NCI-H524 treated with DMSO at 0.1 percent for 48 hours (cell line): Measurements from ENCODE around the gene CALR3.
"Not testable (repeated sequence)": the region's sequence is repeated elsewhere in the genome, so short reads cannot be mapped to it uniquely, and the experiment has no call there.

Experiments
- DNase-seq: peaks from one replicate; lab custom pipeline; 2025; lab: John Stamatoyannopoulos, UW

Gene CALR3

DNA sequence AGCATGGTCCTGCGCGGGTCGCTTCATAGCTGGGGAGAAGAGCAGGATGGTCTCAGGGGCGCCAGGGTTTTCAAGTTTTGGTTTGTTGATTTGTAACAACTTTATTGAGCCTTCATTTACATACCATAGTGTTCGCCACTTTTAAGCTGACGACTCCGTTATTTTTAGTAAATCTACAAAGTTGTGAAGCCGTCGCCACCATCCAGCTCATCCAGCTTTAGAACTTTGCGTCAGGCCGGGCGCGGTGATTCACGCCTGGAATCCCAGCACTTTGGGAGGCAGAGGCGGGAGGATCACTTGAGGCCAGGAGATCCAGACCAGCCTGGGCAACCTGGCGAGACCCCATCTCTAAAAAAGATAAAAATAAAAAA is 631 bp upstream of the CALR3 start:
- DNase-seq: no peak

DNA sequence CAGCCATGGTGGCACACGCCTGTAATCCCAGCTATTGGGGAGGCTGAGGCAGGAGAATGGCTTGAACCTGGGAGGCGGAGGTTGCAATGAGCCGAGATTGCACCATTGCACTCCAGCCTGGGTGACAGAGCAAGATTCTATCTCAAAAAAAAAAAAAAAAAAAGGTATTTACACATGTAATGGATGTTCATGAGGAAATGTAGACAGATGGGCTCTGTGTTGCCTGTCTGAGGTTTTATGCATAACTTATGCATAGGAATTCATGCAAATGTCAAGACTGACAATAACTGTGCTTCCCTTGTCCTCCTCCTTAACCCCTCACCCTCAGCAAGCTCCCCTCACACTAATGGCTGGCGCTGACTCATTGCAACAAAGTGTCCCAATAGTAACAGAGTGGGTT is 9.5 kb downstream of the CALR3 start:
- not testable (repeated sequence) for DNase-seq

DNA sequence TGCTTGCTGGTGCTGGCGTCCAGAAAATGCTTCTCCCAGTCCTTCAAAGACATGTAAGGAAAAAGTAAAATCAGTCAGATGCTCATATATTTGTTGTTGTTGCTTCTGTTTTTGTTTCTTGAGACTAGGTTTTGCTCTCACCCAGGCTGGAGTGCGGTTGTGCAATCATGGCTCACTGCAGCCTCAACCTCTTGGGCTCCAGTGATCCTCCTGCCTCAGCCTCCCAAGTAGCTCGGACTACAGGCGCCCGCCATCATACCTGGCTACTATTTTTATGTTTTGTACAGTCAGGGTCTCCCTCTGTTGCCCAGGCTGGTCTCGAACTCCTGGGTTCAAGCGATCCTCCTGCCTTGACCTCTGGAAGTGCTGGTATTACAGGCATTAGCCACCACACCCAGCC is 13.2 kb downstream of the CALR3 start:
- no peak for DNase-seq

DNA sequence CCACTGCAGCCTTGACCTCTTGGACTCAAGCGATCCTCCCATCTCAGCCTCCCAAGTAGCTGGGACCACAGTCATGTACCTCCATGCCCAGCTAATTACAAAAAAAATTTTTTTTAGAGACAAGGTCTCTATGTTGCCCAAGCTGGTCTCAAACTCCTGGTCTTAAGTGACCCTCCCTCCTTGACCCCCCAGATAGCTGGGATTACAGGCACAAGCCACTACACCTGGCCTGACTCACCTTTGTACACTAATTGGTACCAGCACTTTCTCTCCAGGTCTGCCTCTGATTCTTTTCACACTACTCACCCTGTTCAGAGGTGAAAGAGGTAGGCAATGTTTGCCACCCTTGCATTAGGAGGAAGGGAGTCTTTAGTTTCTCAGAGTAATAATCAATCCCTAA is 18.7 kb downstream of the CALR3 start:
- no peak for DNase-seq

DNA sequence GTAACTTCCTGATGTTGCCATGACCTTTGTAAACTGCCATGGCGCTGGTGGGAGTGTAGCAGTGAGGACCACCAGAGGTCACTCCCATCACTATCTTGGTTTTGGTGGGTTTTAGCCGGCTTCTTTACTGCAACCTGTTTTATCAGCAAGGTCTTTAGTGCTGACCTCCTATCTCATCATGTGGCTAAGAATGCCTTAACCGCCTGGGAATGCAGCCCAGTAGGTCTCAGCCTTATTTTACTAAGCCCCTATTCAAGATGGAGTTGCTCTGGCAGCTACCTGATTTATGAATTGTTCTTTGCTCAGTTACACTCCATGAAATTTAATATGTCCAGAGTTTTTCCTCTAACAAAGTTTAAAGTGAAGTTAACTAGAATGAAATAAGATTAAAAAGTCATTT is 19.6 kb downstream of the CALR3 start:
- DNase-seq: no peak

DNA sequence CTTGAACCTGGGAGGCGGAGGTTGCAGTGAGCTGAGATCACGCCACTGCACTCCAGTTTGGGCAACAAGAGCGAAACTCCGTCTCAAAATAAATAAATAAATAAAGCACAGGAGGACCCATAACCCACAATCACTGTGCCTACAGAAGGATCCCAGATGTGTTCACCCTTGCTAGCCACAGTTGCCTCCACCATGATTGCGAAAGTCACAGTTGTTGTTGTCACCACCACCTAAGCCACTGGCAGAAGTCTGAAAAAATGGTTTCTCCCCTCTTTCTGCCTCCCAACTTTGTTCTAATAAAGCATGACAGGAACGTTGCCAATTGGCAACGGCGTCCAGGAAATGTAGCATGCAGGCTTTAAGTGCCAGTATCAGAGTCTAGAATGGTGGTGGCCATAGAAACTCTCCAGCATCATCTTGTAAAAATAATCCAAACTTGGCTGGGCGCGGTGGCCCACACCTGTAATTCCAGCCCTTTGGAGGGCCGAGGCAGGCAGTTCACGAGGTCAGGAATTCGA is 22.0 kb downstream of the CALR3 start:
- no peak for DNase-seq

DNA sequence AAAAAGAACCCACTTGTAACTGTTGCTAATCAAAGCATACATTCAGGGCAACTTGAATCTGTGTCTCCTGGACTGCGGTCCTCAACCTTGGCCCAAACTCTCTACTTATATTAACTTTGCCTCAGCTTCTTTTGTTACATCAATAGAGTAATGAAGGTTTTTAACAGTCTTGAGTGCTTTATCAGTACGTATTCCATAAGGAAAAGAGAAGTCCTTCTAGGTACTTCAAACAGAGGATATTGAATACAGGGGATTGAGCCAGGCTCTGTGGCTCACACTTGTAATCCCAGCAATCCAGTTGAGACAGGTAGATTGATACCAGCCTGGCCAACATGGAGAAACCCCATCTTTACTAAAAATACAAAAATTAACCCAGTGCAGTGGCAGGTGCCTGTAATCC is 23.0 kb downstream of the CALR3 start:
- no peak for DNase-seq

DNA sequence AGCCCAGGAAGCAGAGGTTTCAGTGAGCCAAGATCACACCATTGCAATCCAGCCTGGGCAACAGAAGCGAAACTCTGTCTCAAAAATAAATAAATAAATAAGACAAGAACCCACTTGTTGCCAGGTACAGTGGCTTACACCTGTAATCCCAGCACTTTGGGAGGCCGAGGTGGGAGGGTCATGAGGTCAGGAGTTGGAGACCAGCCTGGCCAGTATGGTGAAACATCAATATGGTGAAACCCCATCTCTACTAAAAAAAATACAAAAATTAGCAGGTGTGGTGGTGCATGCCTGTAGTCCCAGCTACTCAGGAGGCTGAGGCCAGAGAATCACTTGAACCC is 23.4 kb downstream of the CALR3 start:
- DNase-seq: not testable (repeated sequence)

DNA sequence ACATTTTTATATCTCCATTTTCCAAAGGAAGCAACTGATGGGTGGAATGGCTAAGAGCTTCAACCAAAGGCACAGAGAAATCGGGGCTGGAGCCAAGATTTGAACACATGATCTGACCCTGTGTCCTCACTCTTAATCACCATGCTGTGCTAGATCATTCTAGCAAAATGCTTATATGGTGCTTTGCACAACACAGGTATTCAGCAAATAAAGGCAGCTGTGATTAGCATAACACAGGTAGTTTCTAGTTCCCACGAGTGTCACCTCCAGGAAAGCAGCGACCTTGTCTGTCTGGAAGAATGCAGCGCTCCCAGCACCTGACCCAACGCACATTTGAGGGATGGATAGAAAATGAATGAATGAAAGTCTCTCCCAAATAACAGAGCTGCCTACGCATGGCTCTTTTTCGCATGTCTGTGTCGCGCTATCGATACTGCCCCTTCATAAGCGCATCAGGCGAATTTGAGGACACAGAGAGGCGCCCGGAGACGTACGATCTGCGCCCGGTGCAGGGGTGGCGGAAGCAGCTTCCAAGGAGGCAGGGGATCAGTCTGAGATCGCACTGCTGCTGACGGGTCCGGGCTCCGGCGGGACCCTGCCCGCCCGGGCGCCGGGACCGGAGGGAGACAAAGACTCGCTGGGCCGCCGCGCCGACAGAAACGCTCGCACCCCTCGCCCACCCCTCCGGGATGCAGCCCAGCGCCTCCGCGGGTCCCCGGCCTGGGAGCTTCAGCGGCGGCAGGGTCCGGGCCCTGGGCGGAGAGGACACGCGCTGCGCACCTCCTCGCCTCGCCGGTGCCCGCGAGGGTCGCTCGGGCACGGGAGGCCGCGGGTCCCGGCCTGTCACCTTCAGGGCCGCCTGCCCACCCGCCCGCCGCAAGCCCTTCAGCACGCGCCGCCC is 24.8 kb downstream of the CALR3 start:
- DNase-seq: no peak

DNA sequence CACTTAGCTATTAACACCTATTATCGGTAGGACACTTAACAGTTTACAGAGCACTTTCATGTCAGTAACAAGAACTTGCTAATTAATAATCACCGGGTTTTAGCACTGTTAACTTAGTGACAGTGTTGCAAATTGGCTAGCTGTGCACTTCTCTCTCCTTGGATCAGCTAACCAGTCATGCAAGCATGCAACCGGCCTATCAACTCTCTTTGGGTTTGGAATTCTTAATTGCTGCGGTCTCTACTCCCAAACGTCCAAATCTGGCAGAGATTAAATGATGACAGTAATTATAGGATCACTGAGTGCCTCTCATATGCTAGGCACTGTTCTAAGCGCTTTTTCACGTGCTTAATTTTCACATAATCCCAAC is 25.4 kb downstream of the CALR3 start:
- DNase-seq: no peak

DNA sequence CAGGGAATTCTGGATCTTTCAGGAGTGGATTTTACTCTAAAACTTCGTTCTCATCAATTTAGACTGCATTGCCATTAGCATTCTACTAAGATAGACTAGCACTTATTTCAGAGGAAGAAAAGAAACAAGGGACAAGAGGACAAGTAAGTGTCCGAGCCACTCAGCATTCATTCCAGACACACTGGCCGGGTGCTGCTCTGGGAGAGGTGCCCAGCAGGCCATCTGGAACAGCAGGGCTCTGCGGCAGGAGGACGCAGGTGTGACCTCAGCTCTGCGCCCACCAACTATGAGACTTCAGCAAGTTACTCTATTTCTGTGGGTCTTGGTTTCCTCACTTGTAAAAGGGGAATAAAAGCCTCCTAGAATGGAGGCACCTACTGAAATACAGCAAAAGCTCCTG is 28.4 kb downstream of the CALR3 start:
- DNase-seq: no peak

DNA sequence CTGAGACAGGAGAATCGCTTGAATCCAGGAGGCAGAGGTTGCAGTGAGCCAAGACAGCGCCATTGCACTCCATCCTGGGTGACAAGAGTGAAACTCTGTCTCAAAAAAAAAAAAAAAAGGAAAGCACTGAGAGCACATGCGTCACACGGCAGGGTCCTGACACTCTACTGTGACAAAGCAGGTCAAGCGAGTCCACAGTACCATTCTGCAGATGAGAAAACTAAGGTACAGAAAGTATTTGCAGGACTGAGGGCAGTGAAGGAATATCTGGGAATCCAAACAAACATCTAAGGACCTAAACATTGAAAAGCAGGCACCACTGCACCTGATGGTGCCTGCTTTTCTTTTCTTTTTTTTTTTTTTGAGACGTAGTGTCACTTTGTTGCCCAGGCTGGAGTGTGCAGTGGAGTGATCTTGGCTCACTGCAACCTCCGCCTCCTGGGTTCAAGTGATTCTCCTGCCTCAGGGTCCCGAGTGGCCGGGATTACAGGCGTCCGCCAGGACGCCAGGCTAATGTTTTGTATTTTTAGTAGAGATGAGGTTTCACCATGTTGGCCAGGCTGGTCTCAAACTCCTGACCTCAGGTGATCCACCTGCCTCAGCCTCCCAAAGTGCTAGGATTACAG is 29.1 kb downstream of the CALR3 start:
- DNase-seq: not testable (repeated sequence)

DNA sequence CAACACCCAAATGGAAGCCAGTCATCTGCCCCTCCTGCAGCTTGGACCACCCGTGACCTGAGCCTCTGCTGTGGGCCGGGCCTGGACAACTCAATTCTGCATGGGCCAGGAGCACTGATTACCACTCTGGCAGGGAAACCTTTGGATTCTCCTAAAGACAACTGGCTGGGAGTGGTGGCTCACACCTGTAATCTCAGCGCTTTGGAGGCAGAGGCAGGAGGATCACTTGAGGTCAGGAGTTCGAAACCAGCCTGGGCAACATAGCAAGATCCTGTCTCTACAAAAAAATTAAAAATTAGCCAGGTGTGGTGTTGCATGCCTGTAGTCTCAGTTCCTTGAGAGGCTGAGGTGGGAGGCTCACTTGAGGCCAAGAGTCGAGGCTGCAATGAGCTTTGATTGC is 30.7 kb downstream of the CALR3 start:
- no peak for DNase-seq

DNA sequence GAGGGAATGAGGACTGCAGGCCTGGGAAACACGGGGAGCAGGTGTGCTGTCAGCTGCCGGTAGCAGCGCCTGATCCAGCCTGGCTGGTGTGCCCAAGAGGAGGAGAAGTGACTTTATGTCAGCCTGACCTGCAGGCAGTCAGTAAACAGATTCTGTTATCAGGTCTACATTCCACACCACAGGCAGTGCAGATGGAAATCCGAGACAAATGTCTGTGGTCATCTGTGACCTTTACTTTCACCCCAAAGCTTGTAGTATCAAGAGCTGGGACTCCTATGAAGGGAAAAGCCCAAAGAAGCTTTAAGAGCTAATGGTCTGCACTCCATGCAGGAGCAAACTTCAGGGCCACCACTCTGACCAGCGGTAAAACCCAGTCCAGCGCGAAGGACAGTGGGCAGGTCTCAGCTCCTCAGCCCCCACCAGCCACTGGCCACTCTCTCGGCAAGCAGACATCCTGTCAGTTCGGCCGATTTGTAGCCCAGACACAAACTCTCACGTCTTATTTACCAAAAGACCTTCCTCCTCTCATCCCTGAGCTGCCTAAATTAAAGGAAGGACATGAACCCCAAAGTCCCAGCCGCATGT is 31.9 kb downstream of the CALR3 start:
- no peak for DNase-seq

DNA sequence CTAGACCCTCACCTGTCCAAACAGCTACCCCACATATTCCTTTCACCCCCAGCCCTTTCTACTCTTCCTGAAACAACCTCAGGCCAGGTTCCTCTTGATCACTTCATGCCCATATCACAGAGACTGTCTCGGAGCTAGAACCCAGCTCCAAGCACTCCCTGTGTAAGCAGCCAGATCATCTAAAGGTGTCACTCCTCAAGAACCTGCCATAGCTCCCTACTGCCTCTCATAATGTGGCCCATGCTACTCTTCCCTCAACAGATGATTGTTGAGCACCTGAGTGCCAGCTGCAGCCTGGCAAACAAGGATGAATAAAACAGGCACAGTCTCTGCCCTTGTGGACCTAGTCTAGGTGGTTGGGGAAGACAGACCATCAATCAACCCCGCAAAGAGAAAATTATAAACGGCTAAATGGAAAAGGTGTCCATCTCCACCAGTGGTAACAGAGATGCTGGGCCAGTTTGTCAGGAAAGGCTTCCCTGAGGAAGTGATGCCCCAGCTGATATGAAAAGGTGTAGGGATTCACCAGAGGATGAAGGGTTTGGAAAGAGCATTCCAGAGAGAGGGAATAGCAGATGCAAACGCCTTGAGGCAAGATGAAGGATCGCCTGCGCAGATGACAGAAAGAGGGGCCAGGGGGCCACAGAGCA is 32.5 kb downstream of the CALR3 start:
- no peak for DNase-seq

DNA sequence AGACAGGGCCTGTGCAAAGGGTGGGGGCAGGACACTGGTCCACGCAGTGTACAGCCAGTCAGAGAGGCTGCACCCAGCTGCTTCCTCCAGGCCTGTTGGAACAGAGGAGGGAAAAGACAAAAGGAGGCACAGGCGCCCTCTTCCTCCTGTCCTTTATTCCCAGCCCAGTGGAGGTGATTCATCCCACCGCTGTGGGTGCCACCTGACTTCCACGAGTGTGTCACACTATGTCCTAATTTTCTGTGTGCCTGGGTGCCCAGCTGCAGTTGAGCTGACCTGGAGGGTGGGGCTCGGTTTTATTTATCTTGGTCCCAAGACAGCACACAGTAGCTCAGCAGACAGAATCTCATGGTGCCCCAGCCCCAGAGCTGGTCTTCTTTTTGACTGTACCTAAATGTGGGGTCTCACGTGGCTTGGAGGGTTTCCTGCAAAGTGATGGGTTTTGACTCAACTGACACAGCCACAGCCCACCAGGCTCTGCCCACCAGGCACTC is 33.2 kb downstream of the CALR3 start:
- no peak for DNase-seq

DNA sequence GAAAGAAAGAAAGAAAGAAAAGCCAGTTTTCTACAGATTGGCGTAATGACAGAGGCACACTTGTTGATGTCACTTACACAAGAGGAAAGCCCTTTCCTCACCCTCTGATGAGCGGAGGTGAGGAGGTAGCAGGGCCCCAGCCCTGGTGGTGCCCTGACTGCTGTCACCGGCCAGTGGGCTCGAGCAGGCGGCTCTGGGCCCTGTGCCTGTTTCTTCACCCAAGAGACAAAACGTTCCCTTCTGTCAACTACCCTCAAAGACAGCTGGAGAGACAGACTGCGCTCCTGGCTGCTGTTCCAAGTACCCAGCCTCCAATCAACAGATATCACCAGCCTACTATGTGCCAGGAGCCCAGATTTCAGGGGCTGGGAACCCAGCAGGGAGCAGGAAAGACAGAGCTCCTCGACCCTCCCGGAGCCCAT is 34.3 kb downstream of the CALR3 start:
- no peak for DNase-seq

DNA sequence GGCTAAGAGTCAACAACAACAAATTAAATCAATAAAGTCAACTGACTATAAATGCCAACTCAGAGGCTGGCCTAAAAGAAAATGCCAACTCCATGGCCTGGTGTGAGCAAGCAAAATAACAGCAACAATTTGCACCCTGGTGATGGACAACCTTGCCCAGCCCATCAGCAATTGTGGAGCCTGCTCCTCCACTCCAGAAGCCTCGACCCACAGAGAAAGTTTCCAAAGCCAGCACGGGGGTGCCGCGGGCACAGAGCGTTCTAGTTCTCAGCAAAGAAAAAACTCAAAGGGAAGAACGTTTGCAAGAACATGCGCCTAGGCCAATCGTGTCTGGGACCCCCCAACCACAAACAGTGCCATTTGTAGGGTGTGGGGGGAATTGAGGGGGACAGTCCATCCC is 35.5 kb downstream of the CALR3 start:
- DNase-seq: no peak

DNA sequence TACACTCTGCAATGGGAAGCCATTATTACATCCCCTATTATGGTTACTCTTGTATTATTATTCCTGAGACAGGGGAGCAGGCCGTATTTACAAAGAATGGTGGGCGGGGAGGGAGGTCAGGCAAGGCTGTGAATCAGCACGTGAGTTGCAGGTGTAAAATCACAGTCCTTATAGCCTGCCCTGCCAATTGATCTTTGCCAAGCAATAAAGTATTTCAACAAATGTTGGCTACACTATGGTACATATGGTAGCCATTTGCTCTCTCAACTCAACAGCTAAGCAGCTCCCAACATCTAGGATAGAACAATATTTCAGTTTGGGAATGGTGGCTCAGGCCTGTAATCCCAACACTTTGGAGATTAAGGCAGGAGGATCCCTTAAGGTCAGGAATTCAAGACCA is 36.3 kb downstream of the CALR3 start:
- no peak for DNase-seq

DNA sequence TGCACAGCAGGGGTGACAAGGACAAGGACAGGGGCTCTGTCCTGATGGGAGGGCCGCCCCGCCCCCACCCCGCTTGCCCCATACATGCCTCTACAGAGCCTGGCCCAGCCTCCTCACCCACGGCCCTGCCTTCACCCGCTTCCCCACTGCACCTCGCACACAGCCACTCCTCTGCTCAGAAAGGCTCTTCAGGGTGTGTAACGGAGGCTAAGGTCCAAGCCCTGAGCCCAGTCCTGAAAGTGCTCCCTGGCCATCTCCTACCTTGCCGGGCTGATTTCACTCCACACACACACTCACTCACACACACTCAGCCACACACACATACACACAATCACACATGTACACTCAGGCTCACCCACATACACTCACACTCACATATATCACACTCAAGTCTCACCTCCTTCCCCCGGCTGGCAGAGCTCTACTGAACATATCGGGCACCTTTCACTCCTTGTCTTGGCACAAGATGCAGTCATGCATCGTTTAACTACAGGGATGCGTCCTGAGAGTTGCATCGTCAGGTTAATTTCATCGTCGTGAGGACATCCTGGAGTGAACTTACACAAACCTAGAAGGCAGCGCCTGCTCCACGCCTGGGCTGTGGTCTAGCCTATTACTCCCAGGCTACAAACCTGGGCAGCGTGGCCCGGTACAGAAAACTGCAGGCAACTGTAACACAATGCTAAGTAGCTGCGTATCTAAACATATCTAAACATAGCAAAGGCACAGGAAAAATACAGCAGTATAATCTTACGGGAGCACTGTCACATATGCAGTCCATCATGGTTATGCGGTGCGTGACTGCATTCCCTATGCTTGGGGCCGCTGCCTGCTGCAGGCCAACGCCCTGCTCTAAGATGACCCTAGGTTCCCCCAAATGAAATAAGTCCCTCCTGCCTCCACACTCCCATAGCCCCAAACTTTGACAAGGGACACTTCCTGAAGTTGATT is 37.3 kb downstream of the CALR3 start:
- no peak for DNase-seq

DNA sequence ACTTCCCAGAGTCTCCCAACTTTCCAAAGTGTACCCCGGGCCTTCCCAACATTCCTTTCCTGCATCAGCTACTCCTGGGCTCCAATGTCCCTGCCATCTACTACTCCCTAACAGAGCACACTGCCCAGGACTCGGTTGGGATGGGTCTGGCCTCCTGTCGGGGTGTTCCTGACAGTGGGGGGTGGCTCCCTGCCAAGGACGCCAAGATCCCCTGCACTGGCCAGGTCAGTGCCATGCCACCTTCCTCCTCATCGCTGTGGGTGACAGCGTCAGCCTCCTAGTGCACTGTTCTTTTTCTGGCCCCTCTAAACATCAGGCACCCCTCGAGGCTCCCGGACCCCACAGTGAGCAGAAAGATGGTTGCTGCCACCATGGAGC is 38.0 kb downstream of the CALR3 start:
- no peak for DNase-seq
